Bronchial epithelial cell (primary cell): ENCODE results near the gene MRPL45. TPM values are rescaled to one million over a fixed set of nuclear protein-coding genes. Genes with fewer than 3 reads are reported as not detected.

Source experiments
- DNase-seq: peaks from one replicate; pipeline ENCODE4 v3.0.0-alpha.2; 2010; ENCODE audit warnings: low read depth
- FAIRE-seq: peaks from 2 replicates; lab custom pipeline; 2011; peaks lifted over from hg19 to GRCh38; lab: Jason Lieb, UNC
- H3K27me3 ChIP-seq: 2 replicates; pipeline ENCODE4 v1.5.1; 2011; ENCODE audit warnings: low read length; ENCODE audit not compliant: control insufficient read depth, insufficient read depth
- H3K36me3 ChIP-seq: 2 replicates; pipeline ENCODE4 v1.5.1; 2011; ENCODE audit warnings: low read length; ENCODE audit not compliant: control insufficient read depth, insufficient read depth
- H3K4me3 ChIP-seq: 2 replicates; pipeline ENCODE4 v1.5.1; 2011; ENCODE audit warnings: mild to moderate bottlenecking, low read depth, low read length, control low read depth
- CTCF ChIP-seq: IDR thresholded peaks from 2 replicates; pipeline ENCODE4 v1.5.1; 2011; ENCODE audit warnings: mild to moderate bottlenecking, moderate library complexity, low read length, control low read depth, inconsistent platforms; ENCODE audit not compliant: insufficient read depth, severe bottlenecking
- total RNA-seq: library from RNA; depleted of rRNA; stranded (reverse); fragments of >200 nt; gene quantifications from 2 replicates; pipeline ENCODE4 v1.2.1, GENCODE V29; 2014

MRPL45 gene
- total RNA-seq, 1 donor from 2014 or later: 23.7 TPM

- Histone ChIP-seq H3K4me3 (no peak overlapping the region), H3K36me3 (peaks cover 7% of the 10 kb centered on the region), H3K27me3 (no peaks in the 10 kb centered on the region)
- DNase-seq (no peak), FAIRE-seq (no peak)
- TF ChIP-seq CTCF: no peak
Observed at GRCh38 chr17:38369124-38369886, 72.3 kb downstream of the MRPL45 start.

Other genes starting within 250 kb of the MRPL45 start
- gene TBC1D3C, start 228.5 kb upstream of the MRPL45 start, total RNA-seq: 0.38 TPM in 1 of 2 replicates, not detected in the other
- gene TBC1D3E, start 169.2 kb upstream of the MRPL45 start, total RNA-seq: 0.77 TPM in 1 of 2 replicates, not detected in the other
- gene TBC1D3, start 104.6 kb upstream of the MRPL45 start, total RNA-seq: not detected in 2 replicates
- under 0.01 TPM in 2 replicates for gene GPR179, start 46.8 kb downstream of the MRPL45 start, total RNA-seq
- gene SOCS7, start 54.7 kb downstream of the MRPL45 start, total RNA-seq: 19.0 and 22.5 TPM in 2 replicates
- gene ARHGAP23, start 131.3 kb downstream of the MRPL45 start, total RNA-seq: 15.8 and 18.1 TPM in 2 replicates